Measurements from ENCODE around the gene SPTB. TPM values are rescaled to one million over a fixed set of nuclear protein-coding genes. Genes with fewer than 3 reads are reported as not detected.

The SPTB gene
- total RNA-seq, 1 experiment from 2014 or later: 2.3 TPM

DNA sequence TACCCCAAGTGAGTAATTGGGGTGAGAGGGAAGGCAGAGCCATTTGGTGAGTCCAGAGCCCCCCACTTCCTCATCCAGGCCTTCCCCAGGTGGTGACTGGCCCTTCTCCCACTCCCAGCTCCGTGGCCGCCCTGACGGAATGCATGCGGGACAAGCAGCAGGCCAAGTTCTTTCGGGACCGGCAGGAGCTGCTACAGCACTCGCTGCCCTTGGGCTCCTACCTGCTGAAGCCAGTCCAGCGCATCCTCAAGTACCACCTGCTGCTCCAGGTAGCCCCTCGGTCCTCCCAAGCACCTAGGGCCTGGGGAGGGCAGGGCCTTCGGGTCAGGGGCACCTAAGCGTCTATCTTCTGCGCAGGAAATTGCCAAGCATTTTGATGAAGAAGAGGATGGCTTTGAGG lies 149.0 kb downstream of the SPTB start:
- no peaks in the 10 kb centered on the region for H3F3A ChIP-seq (ENCODE audit: low read length, unreplicated experiment)
- H3K4me3 ChIP-seq (ENCODE audit: low read length): no peak overlapping the region
- BruUV-seq (replicated peaks): no TSS peak
- H3K9me2 ChIP-seq (replicated peaks; ENCODE audit: low read length): no peaks in the 10 kb centered on the region
- H3K4me2 ChIP-seq (ENCODE audit: low read length): no peak overlapping the region
- H3K4me1 ChIP-seq (ENCODE audit: insufficient read depth, low read length): peaks cover 15% of the 10 kb centered on the region
- no peak for ATAC-seq
- peaks cover 21% of the 10 kb centered on the region for H3K79me2 ChIP-seq (ENCODE audit: low read length)
- no peak for TF ChIP-seq EZH2phosphoT487 (IDR thresholded peaks at IDR 0.05; ENCODE audit: borderline replicate concordance, low read length)
- TF ChIP-seq, protein P1, sequence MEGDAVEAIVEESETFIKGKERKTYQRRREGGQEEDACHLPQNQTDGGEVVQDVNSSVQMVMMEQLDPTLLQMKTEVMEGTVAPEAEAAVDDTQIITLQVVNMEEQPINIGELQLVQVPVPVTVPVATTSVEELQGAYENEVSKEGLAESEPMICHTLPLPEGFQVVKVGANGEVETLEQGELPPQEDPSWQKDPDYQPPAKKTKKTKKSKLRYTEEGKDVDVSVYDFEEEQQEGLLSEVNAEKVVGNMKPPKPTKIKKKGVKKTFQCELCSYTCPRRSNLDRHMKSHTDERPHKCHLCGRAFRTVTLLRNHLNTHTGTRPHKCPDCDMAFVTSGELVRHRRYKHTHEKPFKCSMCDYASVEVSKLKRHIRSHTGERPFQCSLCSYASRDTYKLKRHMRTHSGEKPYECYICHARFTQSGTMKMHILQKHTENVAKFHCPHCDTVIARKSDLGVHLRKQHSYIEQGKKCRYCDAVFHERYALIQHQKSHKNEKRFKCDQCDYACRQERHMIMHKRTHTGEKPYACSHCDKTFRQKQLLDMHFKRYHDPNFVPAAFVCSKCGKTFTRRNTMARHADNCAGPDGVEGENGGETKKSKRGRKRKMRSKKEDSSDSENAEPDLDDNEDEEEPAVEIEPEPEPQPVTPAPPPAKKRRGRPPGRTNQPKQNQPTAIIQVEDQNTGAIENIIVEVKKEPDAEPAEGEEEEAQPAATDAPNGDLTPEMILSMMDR (conservative IDR thresholded peaks at IDR 0.05; ENCODE audit: low read depth, low read length): no peak
- no peak for TF ChIP-seq EZH2 (IDR thresholded peaks at IDR 0.05; ENCODE audit: low read length, unreplicated experiment)
- no peaks in the 10 kb centered on the region for H3K27me3 ChIP-seq (ENCODE audit: low read length)
- H3K9me3 ChIP-seq (ENCODE audit: low read length): no peaks in the 10 kb centered on the region
- H2AFZ ChIP-seq (ENCODE audit: low read length): no peak overlapping the region
- H3K9ac ChIP-seq (ENCODE audit: low read length): no peak overlapping the region
- no peaks in the 10 kb centered on the region for H4K20me1 ChIP-seq (ENCODE audit: low read length)
- POLR2A ChIA-PET (ENCODE audit: unreplicated experiment): no interaction called here
- CTCF ChIA-PET: no interaction called here
- DNase-seq: no peak
- intact Hi-C loops (cut with micrococcal nuclease): no loop called here
- H3K27ac ChIP-seq (ENCODE audit: low read length): no peak overlapping the region
- H3K36me3 ChIP-seq (ENCODE audit: low read depth, low read length): peaks cover 23% of the 10 kb centered on the region

DNA sequence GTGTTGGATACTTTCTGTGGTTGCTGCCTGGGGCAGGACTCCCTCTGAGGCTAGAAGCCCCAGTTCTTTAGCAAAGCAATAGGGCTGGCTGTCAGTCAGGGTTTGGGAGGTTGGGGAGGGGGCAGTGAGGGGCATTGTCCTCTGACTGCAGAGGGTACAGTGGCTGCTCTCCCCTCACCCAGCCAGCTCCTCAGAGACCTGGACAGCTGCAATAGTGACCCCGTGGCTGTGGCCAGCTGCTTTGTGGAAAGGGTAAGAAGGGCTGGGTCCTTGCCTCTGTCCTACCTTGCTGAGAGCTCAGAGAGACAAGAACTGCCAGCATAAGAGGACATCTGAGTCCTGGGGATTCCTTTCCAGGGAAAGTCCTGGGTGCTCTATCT lies 149.7 kb downstream of the SPTB start:
- BruUV-seq (replicated peaks): no TSS peak
- peaks cover 22% of the 10 kb centered on the region for H3K4me1 ChIP-seq (ENCODE audit: insufficient read depth, low read length)
- no peak overlapping the region for H3K4me2 ChIP-seq (ENCODE audit: low read length)
- H2AFZ ChIP-seq (ENCODE audit: low read length): no peak overlapping the region
- no peaks in the 10 kb centered on the region for H3K9me2 ChIP-seq (replicated peaks; ENCODE audit: low read length)
- H3K36me3 ChIP-seq (ENCODE audit: low read depth, low read length): peaks cover 23% of the 10 kb centered on the region
- TF ChIP-seq EZH2 (IDR thresholded peaks at IDR 0.05; ENCODE audit: low read length, unreplicated experiment) (no peak), EZH2phosphoT487 (IDR thresholded peaks at IDR 0.05; ENCODE audit: borderline replicate concordance, low read length) (no peak)
- TF ChIP-seq, protein P1 (conservative IDR thresholded peaks at IDR 0.05; ENCODE audit: low read depth, low read length): no peak
- intact Hi-C loops (cut with micrococcal nuclease): no loop called here
- ATAC-seq (no peak), DNase-seq (no peak)
- H3K27me3 ChIP-seq (ENCODE audit: low read length): no peaks in the 10 kb centered on the region
- H3K9ac ChIP-seq (ENCODE audit: low read length): no peak overlapping the region
- H3K27ac ChIP-seq (ENCODE audit: low read length): no peak overlapping the region
- H4K20me1 ChIP-seq (ENCODE audit: low read length): no peaks in the 10 kb centered on the region
- no peaks in the 10 kb centered on the region for H3K9me3 ChIP-seq (ENCODE audit: low read length)
- H3K79me2 ChIP-seq (ENCODE audit: low read length): peaks cover 28% of the 10 kb centered on the region
- ChIA-PET CTCF (no interaction called here), POLR2A (ENCODE audit: unreplicated experiment) (no interaction called here)
- no peak overlapping the region for H3K4me3 ChIP-seq (ENCODE audit: low read length)
- H3F3A ChIP-seq (ENCODE audit: low read length, unreplicated experiment): no peaks in the 10 kb centered on the region

DNA sequence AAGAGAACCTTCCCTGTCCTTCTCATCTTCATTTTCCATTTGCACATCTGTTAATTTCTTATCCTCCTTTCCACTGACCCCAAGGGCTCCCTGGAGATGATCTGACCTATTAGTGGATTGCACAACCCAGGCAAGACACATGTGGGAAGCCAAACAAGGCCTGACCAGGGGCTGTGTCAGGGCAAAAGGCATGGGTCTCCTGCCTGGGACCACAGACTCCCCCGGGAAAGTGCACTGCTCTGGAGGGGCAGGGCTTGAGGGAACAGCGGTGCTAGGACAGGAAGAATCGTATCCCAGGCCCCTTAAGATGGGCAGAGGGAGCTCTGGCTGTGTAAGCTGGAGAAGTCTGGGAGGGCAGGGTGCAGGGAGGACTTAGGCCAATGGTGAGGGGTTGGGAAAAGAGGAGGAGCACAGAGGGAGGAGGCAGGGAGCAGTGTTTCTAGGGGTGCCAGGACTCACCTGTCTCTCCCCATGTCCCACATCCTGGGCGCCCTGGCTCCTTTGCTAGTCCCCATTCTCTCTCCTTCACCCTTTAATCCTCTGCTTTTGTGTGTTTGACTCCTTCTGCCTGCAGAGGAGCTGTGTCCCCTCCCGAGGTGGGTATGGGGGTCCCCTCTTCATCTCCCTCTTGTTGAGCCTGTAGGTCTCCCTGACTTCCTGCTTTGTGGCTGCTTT lies 150.2 kb downstream of the SPTB start:
- TF ChIP-seq EZH2 (IDR thresholded peaks at IDR 0.05; ENCODE audit: low read length, unreplicated experiment) (no peak), EZH2phosphoT487 (IDR thresholded peaks at IDR 0.05; ENCODE audit: borderline replicate concordance, low read length) (no peak)
- TF ChIP-seq, protein P1 (conservative IDR thresholded peaks at IDR 0.05; ENCODE audit: low read depth, low read length): no peak
- CTCF ChIA-PET: no interaction called here
- H4K20me1 ChIP-seq (ENCODE audit: low read length): no peaks in the 10 kb centered on the region
- H3K4me2 ChIP-seq (ENCODE audit: low read length): no peak overlapping the region
- ATAC-seq (no peak), DNase-seq (no peak)
- H3K4me1 ChIP-seq (ENCODE audit: insufficient read depth, low read length): peaks cover 27% of the 10 kb centered on the region
- H3K4me3 ChIP-seq (ENCODE audit: low read length): no peak overlapping the region
- H3K36me3 ChIP-seq (ENCODE audit: low read depth, low read length): peaks cover 23% of the 10 kb centered on the region
- H3F3A ChIP-seq (ENCODE audit: low read length, unreplicated experiment): no peaks in the 10 kb centered on the region
- H3K9me3 ChIP-seq (ENCODE audit: low read length): no peaks in the 10 kb centered on the region
- no peaks in the 10 kb centered on the region for H3K9me2 ChIP-seq (replicated peaks; ENCODE audit: low read length)
- H3K79me2 ChIP-seq (ENCODE audit: low read length): peaks cover 33% of the 10 kb centered on the region
- no TSS peak for BruUV-seq (replicated peaks)
- POLR2A ChIA-PET (ENCODE audit: unreplicated experiment): no interaction called here
- H3K27ac ChIP-seq (ENCODE audit: low read length): no peak overlapping the region
- no peaks in the 10 kb centered on the region for H3K27me3 ChIP-seq (ENCODE audit: low read length)
- no peak overlapping the region for H3K9ac ChIP-seq (ENCODE audit: low read length)
- no peak overlapping the region for H2AFZ ChIP-seq (ENCODE audit: low read length)
- intact Hi-C loops (cut with micrococcal nuclease): no loop called here

Measured in PC-3 (cell line).